GM19452 (cell line): ENCODE measurements around the gene TGFBI.

Experiments
- ATAC-seq: cut with Tn5 transposase; IDR thresholded peaks from one replicate; pipeline ENCODE4 v1.9.1; 2021; ENCODE audit not compliant: unreplicated experiment

TGFBI gene

DNA sequence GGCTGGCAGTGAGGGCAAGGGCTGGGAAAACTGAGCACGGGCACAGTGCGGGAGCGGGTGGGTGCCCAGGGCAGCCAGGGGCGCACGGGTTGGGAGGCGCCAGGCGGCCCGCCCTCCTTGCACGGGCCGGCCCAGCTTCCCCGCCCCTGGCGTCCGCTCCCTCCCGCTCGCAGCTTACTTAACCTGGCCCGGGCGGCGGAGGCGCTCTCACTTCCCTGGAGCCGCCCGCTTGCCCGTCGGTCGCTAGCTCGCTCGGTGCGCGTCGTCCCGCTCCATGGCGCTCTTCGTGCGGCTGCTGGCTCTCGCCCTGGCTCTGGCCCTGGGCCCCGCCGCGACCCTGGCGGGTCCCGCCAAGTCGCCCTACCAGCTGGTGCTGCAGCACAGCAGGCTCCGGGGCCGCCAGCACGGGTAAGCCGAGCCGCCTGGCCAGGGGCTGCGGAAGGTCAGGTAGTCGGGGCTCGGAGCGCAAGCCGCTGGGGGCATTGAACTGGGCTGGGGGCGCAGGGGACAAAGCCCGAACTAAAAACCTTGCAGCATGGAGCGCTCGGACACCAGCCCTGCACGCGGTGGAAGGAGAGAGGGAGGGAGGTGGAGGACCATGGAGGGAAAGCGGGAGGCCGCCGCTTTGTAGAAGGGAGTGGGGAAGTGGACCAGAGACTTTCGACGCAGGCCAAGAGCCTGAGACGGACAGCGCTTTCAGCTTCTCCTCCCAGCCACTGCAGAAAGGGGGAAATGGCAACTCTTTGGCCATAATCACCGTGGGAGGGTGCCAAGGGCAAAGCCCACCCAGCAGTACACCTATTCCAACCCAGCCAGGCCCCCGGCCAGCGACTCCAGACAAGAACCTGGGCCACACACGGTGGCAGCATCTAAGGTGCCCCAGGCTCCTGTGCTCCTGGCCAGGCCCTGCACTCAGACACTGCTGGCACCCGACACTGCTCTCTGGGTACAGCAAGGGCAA lies at the start of gene TGFBI:
TGFBI (plus strand) TSS at position 207 of the 961 bp plus-strand sequence; CDS start at position 275, 68 bp downstream.
- ATAC-seq, result no peak

DNA sequence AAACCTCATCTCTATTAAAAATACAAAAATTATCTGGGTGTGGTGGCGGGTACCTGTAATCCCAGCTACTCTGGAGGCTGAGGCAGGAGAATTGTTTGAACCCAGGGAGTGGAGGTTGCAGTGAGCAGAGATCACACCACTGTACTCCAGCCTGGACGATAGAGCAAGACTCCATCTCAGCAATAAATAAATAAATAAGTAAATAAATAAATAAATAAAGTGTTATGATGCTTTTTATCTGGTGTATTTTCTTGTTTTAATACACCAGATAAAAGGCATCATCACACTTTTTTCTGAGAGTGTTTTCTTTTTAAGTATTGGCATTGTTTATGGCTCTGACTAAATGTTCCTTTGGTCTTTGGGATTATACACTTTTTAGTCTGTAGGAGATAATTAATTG lies 49.8 kb upstream of the TGFBI start:
- no peak for ATAC-seq

DNA sequence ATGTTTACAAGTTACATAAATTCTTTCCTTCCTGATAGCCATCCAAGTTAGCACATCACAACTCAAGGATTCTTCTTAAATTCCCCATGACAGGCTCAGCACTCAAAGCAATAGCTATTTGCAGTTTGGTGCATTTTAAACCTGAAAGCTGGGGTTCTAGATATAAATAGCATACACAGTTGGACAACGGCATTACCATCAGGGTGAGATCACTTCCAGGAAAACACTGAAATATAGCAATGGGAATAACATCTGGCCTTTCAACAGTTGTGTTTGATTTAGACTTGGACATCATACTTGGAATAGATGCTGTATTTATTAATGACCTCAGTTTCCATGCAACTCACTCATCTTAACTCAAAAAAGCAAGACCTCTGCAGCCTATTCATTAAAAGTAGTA lies 49.3 kb upstream of the TGFBI start:
- ATAC-seq, result no peak

DNA sequence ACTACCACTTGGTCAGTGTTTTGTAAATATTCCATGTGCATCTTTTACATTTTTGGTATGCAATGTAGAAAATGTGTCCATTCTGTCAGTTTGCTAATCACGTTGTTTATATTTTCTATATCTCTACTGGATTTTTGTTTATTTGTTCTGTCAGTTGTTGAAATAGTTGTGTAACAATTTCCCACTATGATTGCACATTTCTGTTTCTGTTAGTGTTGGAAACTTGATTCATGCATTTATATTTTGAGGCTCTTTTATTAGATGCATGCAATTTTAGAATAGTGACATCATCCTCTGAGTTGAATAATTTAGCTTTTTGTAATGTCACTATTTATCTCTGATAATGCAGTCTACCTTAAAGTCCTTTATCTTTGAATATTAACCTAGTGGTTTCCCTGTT lies 48.2 kb upstream of the TGFBI start:
- no peak for ATAC-seq

DNA sequence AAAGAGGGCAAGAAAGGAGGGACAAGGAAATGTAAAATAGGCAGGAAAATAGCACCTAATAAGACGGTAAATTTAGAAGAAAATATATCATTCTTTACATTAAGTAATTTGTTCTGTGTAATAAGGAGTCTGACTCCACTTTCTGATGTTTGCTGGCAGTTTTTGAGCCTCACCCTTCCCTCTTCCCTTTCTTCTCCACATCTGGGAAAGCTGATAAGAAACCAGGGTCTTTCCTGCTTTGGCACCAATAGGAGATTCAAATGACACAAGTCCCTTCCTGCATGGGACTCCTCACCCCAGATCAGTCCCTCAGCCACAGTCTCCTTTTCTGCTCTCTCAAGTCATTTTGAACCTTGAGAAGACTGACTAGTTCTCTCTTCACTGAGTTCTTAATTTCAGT lies 42.8 kb upstream of the TGFBI start:
- no peak for ATAC-seq

DNA sequence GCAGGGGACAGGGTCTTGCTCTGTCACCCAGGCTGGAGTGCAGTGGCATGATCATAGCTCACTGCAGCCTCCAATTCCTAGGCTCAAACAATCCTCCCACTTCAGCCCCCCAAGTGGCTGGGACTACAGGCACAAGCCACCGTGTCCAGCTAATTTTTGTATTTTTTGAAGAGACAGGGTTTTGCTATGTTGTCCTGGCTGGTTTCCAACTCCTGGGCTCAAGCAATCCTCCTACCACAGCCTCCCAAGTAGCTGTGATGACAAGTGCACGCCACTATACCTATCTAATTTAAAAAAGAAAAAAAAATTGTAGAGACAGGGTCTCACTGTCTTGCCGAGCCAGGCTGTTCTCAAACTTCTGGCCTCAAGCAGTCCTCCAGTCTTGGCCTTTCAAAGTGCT lies 42.4 kb upstream of the TGFBI start:
- ATAC-seq, result no peak

DNA sequence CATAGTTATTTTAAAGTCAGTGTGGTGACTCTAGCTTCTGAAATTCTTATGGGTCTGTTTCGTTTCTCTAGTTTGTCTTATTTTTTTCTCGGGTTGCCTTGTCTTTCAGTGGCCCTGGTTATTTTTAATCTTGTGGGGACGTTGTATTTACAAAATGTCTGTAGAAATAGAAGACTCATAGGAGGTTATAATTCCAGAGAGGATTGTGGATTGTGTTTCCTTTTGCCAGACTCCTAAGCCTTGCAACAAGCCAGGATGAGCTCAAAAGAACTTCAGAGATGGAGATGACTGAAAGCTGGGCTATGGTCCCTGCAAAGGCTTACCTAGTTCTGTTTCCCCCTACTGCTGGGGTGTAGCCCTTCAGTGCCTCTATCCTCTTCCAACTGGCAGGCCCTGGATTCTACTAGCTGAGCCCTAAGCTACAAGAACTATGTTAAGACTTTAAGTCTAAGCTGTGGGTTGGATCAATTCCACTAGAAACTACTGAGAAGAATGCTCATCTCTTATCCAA lies 41.8 kb upstream of the TGFBI start:
- no peak for ATAC-seq

DNA sequence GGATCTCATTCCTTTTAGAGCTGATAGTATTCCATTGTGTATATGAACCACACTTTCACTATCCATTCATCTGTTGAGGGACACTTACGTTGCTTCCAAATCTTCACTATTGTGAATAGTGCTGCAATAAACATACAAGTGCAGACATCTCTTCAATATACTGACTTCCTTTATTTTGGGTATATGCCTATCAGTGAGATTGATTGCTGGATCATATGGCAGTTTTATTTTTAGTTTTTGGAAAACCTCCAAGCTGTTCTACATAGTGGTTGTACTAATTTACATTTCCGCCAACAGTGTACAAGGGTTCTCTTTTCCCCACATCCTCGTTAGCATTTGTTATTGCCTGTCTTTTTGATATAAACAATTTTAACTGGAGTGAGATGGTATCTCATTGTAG lies 40.2 kb upstream of the TGFBI start:
- ATAC-seq, result no peak

DNA sequence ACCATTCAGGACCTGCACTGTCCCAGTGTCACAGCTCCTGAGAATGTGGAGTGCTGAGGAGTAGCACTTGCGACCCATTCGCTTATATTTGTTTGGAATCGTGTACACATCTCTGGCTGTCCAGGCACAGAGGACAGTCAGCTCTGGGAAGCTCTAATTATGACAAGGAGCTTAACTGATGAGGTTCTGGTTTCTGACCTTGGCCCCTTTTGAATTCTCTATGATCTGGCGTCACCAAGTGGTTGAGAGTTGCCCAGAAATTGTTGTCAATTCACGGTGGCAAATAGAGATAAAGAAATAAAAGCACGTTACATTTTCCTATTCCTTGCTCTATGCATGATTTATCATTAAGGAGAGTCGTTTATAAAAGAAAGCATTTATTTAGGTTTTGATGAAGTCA lies 39.1 kb upstream of the TGFBI start:
- ATAC-seq, result no peak

DNA sequence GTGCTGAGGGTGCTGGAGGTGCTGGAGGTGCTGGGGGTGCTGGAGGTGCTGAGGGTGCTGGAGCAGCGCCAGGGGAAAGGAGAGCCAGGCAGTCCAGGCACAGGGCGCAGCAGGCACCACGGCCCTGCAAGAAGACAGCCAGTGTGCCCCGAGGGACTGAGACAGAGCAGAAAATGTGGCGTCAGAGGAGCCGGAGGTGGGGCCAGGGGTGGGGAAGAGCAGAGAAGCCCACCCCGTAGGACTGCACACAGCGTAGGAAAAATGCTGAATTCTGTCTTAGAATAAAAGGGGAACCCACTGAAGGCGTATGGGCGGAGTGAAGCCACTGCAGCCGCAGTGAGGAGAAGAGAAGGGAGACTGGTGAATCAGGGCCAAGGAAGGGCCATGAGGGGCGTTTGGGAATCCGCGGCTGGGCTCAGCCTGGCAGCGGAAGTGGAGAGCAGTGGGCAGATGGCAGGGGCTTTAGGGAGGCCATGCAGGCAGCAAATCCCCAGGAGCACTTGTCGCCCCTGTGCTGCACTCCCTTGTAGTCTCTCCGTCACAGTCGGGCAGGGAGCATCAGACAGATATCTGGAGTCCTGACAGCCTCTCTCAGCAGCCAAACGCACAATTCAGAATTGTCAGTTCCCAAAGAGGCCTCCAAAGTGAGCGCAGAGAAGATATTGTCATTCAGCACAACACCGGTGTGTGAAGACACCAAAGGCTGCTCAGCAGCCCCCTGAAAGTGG lies 38.1 kb upstream of the TGFBI start:
- no peak for ATAC-seq

DNA sequence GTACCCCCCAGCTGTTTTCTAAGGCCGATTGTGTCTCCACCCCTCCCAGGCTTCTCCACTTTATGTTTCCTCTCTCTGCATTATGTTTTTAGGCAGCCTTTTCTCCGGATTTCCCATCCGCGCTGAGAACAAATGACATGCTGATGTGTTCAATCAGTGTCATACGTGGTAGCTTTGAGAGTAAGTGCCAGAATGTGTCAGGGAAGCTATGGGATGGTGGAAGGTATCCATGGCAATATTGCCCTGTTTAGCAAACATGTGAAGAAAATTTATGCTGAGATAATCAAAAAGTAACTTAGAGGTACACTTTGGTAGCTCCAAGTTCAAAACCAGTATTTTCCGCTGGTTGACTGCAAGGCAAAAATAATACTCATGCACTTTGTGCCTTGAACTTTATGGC lies 37.4 kb upstream of the TGFBI start:
- no peak for ATAC-seq

DNA sequence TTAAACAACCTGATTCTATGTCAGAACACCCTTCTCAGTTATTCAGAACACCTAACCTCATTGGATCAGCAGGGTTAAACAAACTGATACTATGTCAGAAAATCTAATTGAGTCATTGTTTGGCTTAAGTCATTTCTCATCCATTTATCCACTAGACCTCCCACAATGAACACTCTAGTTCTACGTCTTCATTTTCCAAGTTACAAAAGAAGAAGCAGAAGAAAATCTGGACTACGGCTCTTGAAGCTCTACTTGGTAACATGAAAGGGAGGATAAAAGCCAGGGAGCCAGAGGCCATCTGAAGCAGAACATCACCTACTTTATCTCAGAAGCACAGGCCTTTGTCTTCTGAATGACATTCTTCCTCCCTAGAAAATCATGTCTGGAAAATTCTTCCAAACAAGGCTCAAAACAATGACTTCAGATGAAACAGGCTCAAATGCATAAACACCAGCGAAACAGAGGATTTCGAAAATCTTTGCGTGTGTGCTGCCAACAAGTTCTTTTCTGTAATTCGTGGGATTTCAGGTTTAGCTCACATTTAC lies 35.4 kb upstream of the TGFBI start:
- no peak for ATAC-seq

DNA sequence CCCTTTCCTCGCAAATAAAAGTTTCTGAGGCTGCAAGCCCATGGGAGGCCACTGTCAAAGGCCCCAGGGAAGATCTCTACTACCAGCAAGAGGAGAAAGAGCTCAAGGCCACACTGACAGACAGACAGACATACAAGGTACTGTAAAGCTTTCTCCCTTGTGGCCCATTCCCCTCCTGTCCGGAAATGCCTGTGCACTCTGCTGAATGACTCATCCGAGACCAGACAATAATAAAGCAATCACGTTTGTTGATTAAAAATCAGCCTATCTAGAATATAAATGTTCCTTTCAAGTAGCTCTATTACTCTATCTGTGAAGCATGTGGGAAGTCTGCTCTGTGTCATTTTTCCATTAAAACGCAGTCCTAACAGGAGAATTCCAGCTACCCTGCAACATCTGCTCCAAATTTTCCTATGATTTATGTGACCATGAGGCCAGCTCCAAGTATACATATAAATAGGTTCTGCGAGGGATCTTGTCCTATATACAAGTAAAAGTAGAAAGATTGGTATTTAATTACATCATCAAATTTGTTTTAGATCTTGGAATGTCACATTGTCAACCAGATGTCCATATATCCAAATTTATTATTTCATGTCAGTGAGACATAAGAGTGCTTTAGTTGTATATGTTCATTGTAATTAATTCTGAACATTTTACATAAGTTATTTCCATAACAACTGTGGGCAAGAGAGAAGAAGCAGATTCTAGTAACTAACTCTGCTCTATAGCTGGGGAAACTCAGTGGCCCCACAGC lies 34.7 kb upstream of the TGFBI start:
- ATAC-seq, result no peak

DNA sequence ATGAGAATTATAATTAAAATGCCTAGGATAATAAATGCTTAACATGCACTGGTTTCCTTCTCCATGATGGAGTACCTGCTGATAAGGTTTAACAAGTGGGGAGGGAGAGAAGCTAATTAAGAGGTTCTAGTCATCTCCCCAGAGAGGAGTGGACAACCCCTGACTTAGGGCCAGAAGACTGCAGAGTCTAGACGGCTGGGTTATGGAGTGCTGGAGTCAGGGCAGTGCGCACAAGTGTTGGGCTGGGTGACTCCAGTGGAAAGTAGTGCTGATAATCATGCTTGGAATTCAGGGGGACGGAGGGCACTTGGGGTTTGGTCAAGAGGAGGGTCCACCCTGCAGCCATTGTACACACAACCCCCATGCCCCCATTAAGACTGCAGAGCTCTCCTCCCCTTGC lies 32.8 kb upstream of the TGFBI start:
- no peak for ATAC-seq

DNA sequence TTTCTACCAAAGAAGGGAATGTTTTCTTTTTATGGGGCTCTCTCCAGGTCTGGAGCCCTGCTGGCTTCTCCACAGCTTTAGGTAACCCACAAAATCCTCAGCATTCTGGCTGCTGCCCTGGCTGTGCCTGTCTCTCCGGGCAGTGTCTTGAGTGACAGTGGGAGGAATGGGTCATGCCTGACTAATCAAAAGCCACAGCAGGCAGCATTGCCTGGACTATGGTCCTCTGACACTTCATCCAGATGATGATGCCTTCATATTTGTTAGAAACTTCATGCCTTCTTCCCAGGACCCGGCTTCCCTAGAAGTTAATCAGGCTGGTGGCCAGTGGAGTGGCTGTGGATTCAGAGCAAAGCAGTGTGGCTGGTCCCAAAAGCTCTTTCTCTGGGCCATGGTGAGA lies 32.2 kb upstream of the TGFBI start:
- ATAC-seq, result no peak

DNA sequence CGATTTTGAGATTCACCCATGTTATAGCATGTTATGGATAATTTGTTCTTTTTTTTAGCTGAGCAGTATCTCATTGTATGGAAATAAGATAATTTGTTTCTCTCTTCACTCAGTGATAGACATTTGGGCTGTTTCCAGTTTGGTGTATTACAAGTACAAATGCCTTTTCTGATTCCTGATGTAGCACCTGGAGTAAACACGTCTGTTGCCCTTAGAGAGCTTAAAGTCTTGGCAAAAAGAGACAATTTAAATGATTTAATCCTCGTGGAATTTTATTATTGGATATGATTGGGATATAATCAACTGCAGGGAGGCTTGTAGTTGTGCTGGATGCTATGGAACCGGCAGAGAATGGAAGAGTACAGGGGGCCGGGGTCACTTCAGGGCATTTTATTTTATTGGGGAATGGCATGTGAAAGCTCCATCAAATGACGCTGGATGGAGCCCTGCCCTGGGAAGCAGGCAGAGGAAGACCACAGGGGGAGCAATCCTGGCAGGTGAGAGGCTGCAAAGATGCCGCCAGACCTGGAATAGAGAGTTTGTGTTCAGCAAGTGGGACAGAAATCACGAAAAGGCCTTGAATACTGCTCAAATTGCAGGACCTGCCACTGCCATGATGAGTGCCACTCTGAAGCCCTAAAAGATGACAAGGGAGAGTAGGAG lies 31.0 kb upstream of the TGFBI start:
- no peak for ATAC-seq

DNA sequence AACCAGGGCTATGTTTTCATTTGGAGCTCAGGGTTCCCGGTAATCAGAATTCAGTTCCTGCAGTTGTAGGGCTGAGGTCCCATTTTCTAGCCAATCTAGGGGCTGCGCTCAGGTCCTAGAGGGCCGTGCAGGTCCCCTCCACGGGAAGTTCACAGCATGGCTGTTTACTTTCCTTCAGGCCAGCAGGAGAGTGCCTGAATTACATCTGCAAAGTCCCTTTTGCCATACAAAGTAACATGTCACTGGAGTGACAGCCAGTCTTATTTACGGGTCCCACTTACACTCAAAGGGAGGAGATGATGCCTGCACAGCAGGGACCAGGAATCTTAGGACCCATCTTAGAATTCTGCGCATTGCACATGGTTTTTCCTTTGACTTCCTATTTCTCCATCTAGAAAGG lies 29.9 kb upstream of the TGFBI start:
- no peak for ATAC-seq

DNA sequence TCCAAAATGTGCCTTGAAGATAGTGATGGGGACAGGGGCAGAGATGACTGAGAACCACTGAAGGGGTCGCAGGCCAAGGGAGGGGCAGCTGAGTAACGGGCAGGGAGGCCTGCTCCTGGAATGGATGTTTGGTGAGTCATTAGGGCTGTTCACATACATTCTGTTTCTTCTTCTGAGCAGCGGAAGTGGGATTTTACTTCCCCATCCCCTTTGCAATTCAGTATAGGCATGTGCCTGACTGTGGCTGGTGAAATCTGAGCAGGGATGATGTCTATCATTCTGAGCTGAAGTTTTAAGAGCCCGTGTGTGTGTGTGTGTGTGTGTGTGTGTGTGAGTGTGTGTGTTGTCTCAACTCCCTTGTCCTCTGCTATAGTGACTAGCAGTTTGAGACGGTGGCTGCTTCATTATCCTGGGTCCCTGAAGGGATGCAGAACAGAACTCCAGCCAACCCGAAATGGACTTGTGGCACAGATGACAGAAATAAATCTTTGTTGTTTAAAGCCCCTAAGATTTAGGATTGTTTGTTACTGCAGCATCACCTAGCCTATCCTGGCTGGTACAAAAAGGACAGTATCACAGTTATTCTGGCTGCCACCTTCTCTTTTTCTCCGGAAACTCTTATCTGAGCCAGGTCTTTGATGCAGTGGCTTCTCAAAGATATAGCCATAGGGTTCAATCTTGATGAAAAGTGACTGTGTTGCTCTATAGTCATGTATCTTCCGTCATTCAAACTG lies 29.2 kb upstream of the TGFBI start:
- no peak for ATAC-seq

DNA sequence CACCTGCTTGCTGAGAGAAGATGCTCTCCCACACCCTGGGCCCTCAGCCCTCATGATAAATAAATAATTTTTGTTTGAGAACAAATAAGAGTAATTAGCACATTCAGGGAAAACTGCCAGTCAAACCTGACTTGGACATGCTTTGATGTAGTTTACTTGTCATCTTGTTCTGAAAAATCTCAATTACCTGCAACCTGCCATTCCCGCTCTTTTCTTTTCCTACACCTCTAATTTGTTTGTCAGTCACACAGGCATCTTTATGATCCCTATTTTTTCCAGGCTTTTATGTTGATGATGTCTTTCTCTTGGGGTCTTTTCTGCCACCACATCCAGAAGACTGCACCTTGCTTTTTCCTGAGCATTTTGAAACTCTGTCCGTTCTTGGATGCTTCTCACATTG lies 28.6 kb upstream of the TGFBI start:
- no peak for ATAC-seq

DNA sequence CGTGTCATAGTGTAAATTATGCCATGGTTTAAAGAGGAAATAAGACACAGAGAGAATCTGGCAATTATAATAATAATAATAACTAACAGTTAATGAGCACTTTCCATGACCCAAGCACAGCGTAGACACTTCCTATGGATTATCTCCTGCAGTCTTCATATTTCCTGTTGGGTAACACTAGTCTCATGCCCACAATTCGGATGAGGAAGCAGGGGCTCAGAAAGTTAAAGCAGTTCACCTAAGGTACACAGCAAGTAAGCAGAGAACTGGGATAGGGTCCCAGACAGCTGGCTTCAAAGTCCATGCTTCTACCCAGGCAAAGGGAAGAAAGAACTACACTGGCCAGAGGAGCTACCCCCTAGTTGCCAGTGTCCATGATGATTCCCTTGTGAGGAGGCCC lies 27.9 kb upstream of the TGFBI start:
- no peak for ATAC-seq
